CD4-positive, alpha-beta T cell (primary cell): ENCODE data around the gene PSMA1. TPM values are rescaled to one million over a fixed set of nuclear protein-coding genes. Genes with fewer than 3 reads are reported as not detected.
"Not testable (repeated sequence)": the region's sequence is repeated elsewhere in the genome, so short reads cannot be mapped to it uniquely, and the experiment has no call there.

Experiments
- ATAC-seq: fragments of 200-7000 bp; cut with Tn5 transposase; one replicate; pipeline ENCODE4 v1.10.0; 2022; ENCODE audit warnings: mild to moderate bottlenecking; ENCODE audit not compliant: poor library complexity
- CTCF ChIA-PET: fragments of 350-600 bp; sonication (Branson Sonifier 250); formaldehyde crosslinking; loops from one replicate; lab custom pipeline; 2021; ENCODE audit warnings: antibody characterized with exemption, inconsistent platforms; lab: Charles Lee
- POLR2A ChIA-PET: fragments of 350-600 bp; sonication (Branson Sonifier 250); formaldehyde crosslinking; loops from one replicate; lab custom pipeline; 2021; ENCODE audit warnings: antibody characterized with exemption, inconsistent platforms; lab: Charles Lee
- DNase-seq, 14 experiments: peaks; one replicate each; pipeline ENCODE4 v3.0.0-alpha.2; 2013 to 2020; ENCODE audit warnings: mixed read lengths in 2 of 14
- H3K27ac ChIP-seq, 2 donors: one replicate each; pipeline versions ENCODE4 v1.5.1 to v1.7.0; 2013; ENCODE audit warnings: low read length in 2 of 2, low read depth in 1 of 2, mild to moderate bottlenecking in 1 of 2
- H3K27me3 ChIP-seq, 2 experiments: 1 replicate in 1 of 2; 2 replicates in 1 of 2; pipeline versions ENCODE4 v1.6.1 to v1.7.0; 2013; ENCODE audit warnings: low read length in 2 of 2, control low read depth in 1 of 2, mild to moderate bottlenecking in 1 of 2, moderate library complexity in 1 of 2; ENCODE audit not compliant: insufficient read depth in 2 of 2, control insufficient read depth in 1 of 2
- H3K36me3 ChIP-seq: one replicate; pipeline ENCODE4 v1.6.1; 2013; ENCODE audit warnings: low read length, control low read depth; ENCODE audit not compliant: insufficient read depth
- H3K4me1 ChIP-seq: one replicate; pipeline ENCODE4 v1.6.1; 2013; ENCODE audit warnings: low read length, control low read depth; ENCODE audit not compliant: insufficient read depth
- H3K4me3 ChIP-seq: one replicate; pipeline ENCODE4 v1.5.1; 2013; ENCODE audit warnings: mild to moderate bottlenecking, low read length, moderate library complexity
- H3K9me3 ChIP-seq, 2 experiments: 1 replicate in 1 of 2; 2 replicates in 1 of 2; pipeline versions ENCODE4 v1.6.1 to v1.7.0; 2013; ENCODE audit warnings: low read length in 2 of 2, mild to moderate bottlenecking in 2 of 2, control low read depth in 1 of 2, moderate library complexity in 1 of 2; ENCODE audit not compliant: control insufficient read depth in 1 of 2, insufficient read depth in 1 of 2
- H3K27ac Mint-ChIP-seq: one replicate; pipeline ENCODE4 v1.8.0; 2020; ENCODE audit warnings: mixed read lengths
- H3K27me3 Mint-ChIP-seq: one replicate; pipeline ENCODE4 v1.8.0; 2021; ENCODE audit warnings: mixed read lengths
- H3K36me3 Mint-ChIP-seq: one replicate; pipeline ENCODE4 v1.8.0; 2021; ENCODE audit warnings: low read depth, mixed read lengths
- H3K4me1 Mint-ChIP-seq: one replicate; pipeline ENCODE4 v1.8.0; 2021; ENCODE audit warnings: low read depth, mixed read lengths
- H3K4me3 Mint-ChIP-seq: one replicate; pipeline ENCODE4 v1.8.0; 2020; ENCODE audit warnings: mild to moderate bottlenecking, mixed read lengths
- H3K9me3 Mint-ChIP-seq: one replicate; pipeline ENCODE4 v1.8.0; 2020; ENCODE audit warnings: mixed read lengths
- intact Hi-C, 2 experiments: fragments of 100-400 bp; cut with DNase I in 1 of 2; cut with micrococcal nuclease in 1 of 2; formaldehyde crosslinking; loops; one replicate each; pipeline versions ENCODE4 v1.15.1 to v1.9.0; 2023 to 2025; cut with DNase I, micrococcal nuclease
- total RNA-seq, 174 experiments: library from RNA in 2 of 174; stranded (reverse) in 2 of 174; gene quantifications; one replicate each; pipeline ENCODE4 v1.2.3 and lab custom pipeline; 2021 to 2026
- TF ChIP-seq, protein P1 (sequence below): fragments of 200-600 bp; IDR thresholded peaks from one replicate; pipeline ENCODE4 v1.8.0; 2022; ENCODE audit warnings: antibody characterized with exemption, mild to moderate bottlenecking

PSMA1 gene
- total RNA-seq, 2 experiments from 2014 or later, result 170 to 175 TPM

DNA sequence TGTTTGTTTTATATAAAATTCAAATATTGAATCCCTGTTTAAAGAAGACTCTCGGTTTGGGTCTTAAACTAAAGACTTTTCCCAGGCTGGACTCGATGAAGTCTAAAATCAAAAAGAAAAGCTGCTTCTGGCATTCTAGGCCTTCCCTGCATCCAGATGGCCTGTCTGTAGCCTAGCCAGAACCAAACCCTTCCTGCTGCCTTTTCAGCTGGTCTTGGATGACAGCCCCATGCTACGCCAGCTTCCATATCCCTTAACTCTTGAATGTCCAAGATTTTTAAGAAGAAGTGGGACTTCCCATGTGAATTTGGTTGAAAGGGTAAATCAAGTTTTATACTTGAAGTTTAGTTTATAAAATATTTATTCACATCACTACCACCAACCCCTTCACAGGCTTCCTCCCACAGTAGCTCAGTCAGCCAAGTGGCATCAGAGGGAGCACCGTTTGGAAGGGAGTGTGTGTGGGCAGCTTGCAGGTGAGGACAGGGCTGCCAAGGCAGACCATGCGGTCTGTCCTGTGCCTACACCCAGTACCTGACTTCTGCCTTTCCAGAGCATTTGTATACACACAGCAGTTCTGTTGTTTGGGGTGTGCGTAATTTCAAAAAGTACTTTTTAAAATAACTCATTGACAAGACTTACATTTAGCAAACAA is 18.2 kb upstream of the PSMA1 start:
- H3K9me3 Mint-ChIP-seq, result no peaks in the 10 kb centered on the region

DNA sequence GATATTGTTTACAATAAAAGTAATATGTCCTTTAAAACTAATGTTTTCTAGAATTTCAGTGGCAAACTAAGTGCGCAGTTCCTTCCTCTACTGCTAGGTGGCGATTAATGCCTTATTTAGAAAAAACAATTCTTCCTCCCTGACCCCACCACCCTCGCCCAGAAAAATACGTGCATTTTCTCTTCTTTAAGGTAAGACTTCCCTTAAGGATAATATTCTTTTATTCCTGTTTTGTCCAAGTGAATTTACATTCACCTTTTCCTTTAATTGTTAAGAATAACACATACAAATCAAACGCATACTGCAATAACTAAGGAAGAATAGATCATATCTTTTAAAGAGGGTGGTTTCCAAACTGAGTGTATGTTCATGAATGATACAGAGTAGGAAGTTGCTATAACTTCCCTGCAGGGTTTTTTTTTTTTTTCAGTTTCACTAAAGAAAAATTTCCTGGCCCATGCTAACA is 17.0 kb upstream of the PSMA1 start:
- TF ChIP-seq, protein P1, sequence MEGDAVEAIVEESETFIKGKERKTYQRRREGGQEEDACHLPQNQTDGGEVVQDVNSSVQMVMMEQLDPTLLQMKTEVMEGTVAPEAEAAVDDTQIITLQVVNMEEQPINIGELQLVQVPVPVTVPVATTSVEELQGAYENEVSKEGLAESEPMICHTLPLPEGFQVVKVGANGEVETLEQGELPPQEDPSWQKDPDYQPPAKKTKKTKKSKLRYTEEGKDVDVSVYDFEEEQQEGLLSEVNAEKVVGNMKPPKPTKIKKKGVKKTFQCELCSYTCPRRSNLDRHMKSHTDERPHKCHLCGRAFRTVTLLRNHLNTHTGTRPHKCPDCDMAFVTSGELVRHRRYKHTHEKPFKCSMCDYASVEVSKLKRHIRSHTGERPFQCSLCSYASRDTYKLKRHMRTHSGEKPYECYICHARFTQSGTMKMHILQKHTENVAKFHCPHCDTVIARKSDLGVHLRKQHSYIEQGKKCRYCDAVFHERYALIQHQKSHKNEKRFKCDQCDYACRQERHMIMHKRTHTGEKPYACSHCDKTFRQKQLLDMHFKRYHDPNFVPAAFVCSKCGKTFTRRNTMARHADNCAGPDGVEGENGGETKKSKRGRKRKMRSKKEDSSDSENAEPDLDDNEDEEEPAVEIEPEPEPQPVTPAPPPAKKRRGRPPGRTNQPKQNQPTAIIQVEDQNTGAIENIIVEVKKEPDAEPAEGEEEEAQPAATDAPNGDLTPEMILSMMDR, result peak; percentile 96
- POLR2A ChIA-PET, result interaction anchor here (0.8 to 1.6 kb wide), 4 partner anchors 41 to 228 kb away, joined by 3 to 6 read pairs (median 4); no protein-coding TSS in a partner anchor
- H3K4me3 Mint-ChIP-seq, result peak overlapping the region; percentile 63
- Histone ChIP-seq H3K27ac (no peak overlapping the region), H3K4me3 (peak overlapping the region; percentile 7), H3K36me3 (no peaks in the 10 kb centered on the region), H3K27me3 (no peaks in the 10 kb centered on the region), H3K4me1 (peaks cover 7% of the 10 kb centered on the region), H3K9me3 (no peaks in the 10 kb centered on the region)
- H3K4me1 Mint-ChIP-seq, result peaks cover 39% of the 10 kb centered on the region
- no peaks in the 10 kb centered on the region for H3K36me3 Mint-ChIP-seq
- peak; percentile 94 for ATAC-seq
- no peaks in the 10 kb centered on the region for H3K27me3 Mint-ChIP-seq
- DNase-seq, result peak in 13 of 14 experiments; percentile 11 to 75 (median 37)
- no peaks in the 10 kb centered on the region for H3K9me3 Mint-ChIP-seq
- H3K27ac Mint-ChIP-seq, result peak overlapping the region; percentile 63
- intact Hi-C loops, result loop anchor here (1.0 to 10.0 kb wide), 12 partner anchors 18 to 538 kb away; partner anchors contain the start of genes CALCB (in 1 of the 2) and CYP2R1 (in 1 of the 2)
- CTCF ChIA-PET, result interaction anchor here (0.8 to 1.6 kb wide), 3 partner anchors 41 to 226 kb away, joined by 3 to 10 read pairs (median 3); no protein-coding TSS in a partner anchor

More for the DNA sequence above, 18.2 kb upstream of the PSMA1 start:
- TF ChIP-seq, protein P1, result no peak
- H3K9me3 ChIP-seq, result no peaks in the 10 kb centered on the region
- H3K36me3 Mint-ChIP-seq, result no peaks in the 10 kb centered on the region
- ATAC-seq, result no peak
- H3K27ac ChIP-seq, result no peak overlapping the region
- H3K27me3 Mint-ChIP-seq, result no peaks in the 10 kb centered on the region
- peak overlapping the region; percentile 69 for H3K27ac Mint-ChIP-seq
- no peak for DNase-seq
- H3K4me3 Mint-ChIP-seq, result no peak overlapping the region
- no peaks in the 10 kb centered on the region for H3K27me3 ChIP-seq
- peaks cover 7% of the 10 kb centered on the region for H3K4me1 ChIP-seq
- ChIA-PET CTCF (interaction anchor here (0.9 to 1.6 kb wide), 4 partner anchors 19 to 225 kb away, joined by 3 to 10 read pairs (median 3); no protein-coding TSS in a partner anchor), POLR2A (interaction anchor here (1.1 to 1.8 kb wide), 4 partner anchors 40 to 227 kb away, joined by 3 to 10 read pairs (median 5); no protein-coding TSS in a partner anchor)
- H3K4me1 Mint-ChIP-seq, result peaks cover 42% of the 10 kb centered on the region
- no peak overlapping the region for H3K4me3 ChIP-seq
- H3K36me3 ChIP-seq, result no peaks in the 10 kb centered on the region
- intact Hi-C loops, result loop anchor here (5.0 to 10.0 kb wide), 5 partner anchors 229 to 536 kb away; partner anchors contain the start of genes CALCB (in 1 of the 2) and CYP2R1 (in 1 of the 2)

DNA sequence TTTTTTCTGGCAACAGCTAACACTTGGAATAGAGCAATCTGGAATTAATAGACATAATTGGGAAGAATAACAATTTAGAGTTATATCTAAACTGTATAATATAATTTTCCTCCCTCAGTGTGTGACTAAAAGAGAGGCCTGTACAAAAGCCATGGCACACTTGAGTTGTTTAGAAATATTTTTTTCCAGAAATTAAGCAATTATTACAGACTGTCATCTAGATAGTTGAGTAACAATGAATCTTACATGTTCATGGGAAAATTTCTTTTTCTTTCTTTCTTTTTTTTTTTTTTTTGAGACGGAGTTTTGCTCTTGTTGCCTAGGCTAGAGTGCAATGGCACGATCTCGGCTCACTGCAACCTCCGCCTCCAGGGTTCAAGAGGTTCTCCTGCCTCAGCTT is 15.0 kb upstream of the PSMA1 start:
- not testable (repeated sequence) for H3K9me3 Mint-ChIP-seq, H3K27ac Mint-ChIP-seq, ATAC-seq, H3K4me3 Mint-ChIP-seq, H3K36me3 Mint-ChIP-seq, DNase-seq, H3K36me3 ChIP-seq, H3K4me1 ChIP-seq, H3K9me3 ChIP-seq, H3K27me3 Mint-ChIP-seq, H3K27ac ChIP-seq, H3K4me3 ChIP-seq, H3K27me3 ChIP-seq
- ChIA-PET POLR2A (interaction anchor here (0.8 kb wide), 1 partner anchor 44 kb away, joined by 3 read pairs; no protein-coding TSS in a partner anchor), CTCF (interaction anchor here (1.1 kb wide), 1 partner anchor 226 kb away, joined by 3 read pairs; no protein-coding TSS in a partner anchor)
- peaks cover 27% of the 10 kb centered on the region for H3K4me1 Mint-ChIP-seq
- intact Hi-C loops, result loop anchor here (5.0 to 10.0 kb wide), 5 partner anchors 232 to 540 kb away; partner anchors contain the start of genes CALCB (in 1 of the 2) and CYP2R1 (in 1 of the 2)
